AG09309 (cell line): ENCODE data around the gene TEDC1.

Source experiments
- DNase-seq: peaks from one replicate; pipeline ENCODE4 v3.0.0-alpha.2; 2010; ENCODE audit warnings: low read depth
- H3K4me3 ChIP-seq: 2 replicates; pipeline ENCODE4 v1.5.1; 2011; ENCODE audit warnings: mild to moderate bottlenecking, low read depth, low read length, moderate library complexity; ENCODE audit not compliant: control insufficient read depth
- CTCF ChIP-seq: IDR thresholded peaks from 2 replicates; pipeline ENCODE4 v1.5.1; 2011; ENCODE audit warnings: mild to moderate bottlenecking, low read depth, low read length, inconsistent platforms; ENCODE audit not compliant: insufficient read depth, control insufficient read depth; ENCODE audit errors: missing control alignments

Gene TEDC1

DNA sequence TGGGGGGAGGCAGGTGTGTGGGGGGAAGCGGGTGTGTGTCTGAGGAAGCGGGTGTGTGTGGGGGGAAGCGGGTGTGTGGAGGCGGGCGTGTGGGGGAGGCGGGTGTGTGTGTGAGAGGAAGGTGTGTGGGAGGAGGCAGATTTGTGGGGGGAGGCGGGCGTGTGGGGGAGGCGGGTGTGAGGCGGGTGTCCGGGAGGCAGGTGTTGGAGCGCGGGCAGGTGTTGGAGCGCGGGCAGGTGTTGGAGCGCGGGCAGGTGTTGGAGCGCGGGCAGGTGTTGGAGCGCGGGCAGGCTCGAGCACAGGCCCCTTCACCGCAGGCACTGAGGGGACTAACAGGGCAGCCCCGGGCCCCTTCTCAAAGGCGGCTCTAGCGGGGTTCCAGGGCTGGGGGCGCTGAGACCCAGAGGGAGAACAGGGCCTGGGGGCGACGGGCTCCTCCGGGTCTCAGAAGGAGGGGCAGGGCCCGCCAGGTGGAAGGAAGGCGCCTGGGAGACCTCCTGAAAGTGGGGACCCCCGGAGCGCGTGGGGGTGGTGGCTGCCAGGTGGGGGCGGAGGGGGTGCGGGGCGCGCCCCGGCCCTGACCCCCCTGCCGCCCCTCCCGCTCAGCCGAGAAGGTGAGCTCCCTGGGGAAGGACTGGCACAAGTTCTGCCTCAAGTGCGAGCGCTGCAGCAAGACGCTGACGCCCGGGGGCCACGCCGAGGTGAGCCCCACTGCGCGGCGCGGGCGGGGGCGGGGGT lies 13.2 kb upstream of the TEDC1 start:
- no peak overlapping the region for H3K4me3 ChIP-seq
- no peak for TF ChIP-seq CTCF
- no peak for DNase-seq

- DNase-seq: no peak
- H3K4me3 ChIP-seq: no peak overlapping the region
- TF ChIP-seq CTCF: no peak
These were observed 12.4 kb upstream of the TEDC1 start for GRCh38 chr14:105478398-105479251.

GRCh38 chr14:105479431-105480158 lies 11.5 kb upstream of the TEDC1 start:
- H3K4me3 ChIP-seq: no peak overlapping the region
- DNase-seq: no peak
- TF ChIP-seq CTCF: no peak

GRCh38 chr14:105480199-105480746 lies 10.8 kb upstream of the TEDC1 start:
- no peak for TF ChIP-seq CTCF
- no peak overlapping the region for H3K4me3 ChIP-seq
- DNase-seq: no peak

GRCh38 chr14:105480807-105481801 lies 9.9 kb upstream of the TEDC1 start:
- H3K4me3 ChIP-seq: peak overlapping the region; percentile 55
- peak; percentile 99 for TF ChIP-seq CTCF
- DNase-seq: peak; percentile 31
